GM12801 (cell line): ENCODE results near the gene CNTN4.

ENCODE experiments used
- TF ChIP-seq, protein P1 (sequence below): IDR thresholded peaks from one replicate; pipeline ENCODE4 v1.5.1; 2011; ENCODE audit warnings: control low read depth; ENCODE audit not compliant: insufficient read length; ENCODE audit errors: extremely low read depth

Gene CNTN4

GRCh38 chr3:2153547-2153946 is 54.9 kb downstream of the CNTN4 start:
- TF ChIP-seq, protein P1, sequence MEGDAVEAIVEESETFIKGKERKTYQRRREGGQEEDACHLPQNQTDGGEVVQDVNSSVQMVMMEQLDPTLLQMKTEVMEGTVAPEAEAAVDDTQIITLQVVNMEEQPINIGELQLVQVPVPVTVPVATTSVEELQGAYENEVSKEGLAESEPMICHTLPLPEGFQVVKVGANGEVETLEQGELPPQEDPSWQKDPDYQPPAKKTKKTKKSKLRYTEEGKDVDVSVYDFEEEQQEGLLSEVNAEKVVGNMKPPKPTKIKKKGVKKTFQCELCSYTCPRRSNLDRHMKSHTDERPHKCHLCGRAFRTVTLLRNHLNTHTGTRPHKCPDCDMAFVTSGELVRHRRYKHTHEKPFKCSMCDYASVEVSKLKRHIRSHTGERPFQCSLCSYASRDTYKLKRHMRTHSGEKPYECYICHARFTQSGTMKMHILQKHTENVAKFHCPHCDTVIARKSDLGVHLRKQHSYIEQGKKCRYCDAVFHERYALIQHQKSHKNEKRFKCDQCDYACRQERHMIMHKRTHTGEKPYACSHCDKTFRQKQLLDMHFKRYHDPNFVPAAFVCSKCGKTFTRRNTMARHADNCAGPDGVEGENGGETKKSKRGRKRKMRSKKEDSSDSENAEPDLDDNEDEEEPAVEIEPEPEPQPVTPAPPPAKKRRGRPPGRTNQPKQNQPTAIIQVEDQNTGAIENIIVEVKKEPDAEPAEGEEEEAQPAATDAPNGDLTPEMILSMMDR = no peak

DNA sequence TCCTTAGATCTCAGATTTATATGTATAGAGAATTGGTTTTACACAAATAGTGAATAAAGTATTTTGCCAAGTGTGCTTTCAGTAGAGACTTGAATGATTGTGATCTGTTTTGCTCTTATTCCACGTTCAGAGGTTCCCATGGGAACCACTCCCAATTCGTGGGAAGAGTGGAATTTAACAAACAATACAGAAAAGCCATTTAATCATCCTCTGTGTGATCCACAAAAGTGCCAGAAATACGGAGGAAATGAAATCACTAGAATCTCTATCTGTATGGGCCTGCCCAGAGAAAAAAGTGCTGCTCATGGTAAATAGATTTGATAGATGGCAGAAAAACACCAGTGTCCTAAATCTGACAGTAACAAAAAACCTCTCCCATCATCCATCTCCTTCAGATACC is 56.0 kb downstream of the CNTN4 start:
- TF ChIP-seq, protein P1 = no peak

GRCh38 chr3:2156244-2156847 is 57.7 kb downstream of the CNTN4 start:
- TF ChIP-seq, protein P1 = no peak

DNA sequence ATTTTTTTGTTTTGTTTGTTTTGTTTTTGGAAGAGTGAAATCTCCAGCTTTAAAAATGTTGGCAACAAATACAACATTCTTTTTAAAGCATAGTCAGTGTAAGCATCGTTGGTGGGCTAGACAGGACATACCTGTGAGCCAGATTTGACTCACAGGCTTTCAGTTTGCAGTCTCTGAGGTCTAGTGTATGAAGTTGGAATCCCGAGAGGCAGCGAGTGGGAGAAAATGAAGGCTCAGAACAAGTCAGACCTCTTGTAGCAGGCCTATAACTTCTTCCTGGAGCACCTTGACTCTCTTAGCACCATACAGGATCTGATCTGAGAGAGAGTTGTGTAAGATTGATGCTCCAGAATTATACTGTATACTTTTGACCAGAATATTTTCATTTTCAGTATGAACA is 60.2 kb downstream of the CNTN4 start:
- TF ChIP-seq, protein P1 = no peak

DNA sequence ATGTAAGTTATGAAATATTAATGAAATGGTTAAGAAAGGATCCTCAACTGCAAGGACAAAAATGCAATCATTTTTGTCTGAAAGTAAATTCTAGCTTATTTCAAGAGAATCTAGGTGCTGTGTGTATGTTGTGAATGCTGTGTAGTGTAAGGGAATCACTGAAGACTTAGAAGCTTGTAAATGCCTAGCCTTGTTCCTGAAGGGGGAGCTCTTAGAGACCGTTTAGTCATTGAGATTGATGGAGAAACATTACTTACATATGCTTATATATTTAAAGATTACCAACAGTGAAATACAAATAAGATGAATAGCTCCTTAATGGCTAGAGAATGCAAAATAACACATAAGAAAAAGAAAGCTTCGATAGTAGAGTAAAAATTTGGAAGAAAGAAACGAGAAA is 67.9 kb downstream of the CNTN4 start:
- TF ChIP-seq, protein P1 = no peak

- TF ChIP-seq, protein P1 = no peak
Observed at GRCh38 chr3:2172561-2173171, 74.0 kb downstream of the CNTN4 start.

- TF ChIP-seq, protein P1 = no peak
Observed at GRCh38 chr3:2180634-2181033, 82.0 kb downstream of the CNTN4 start.
